CD4-positive, CD25-positive, alpha-beta regulatory T cell (primary cell): ENCODE measurements around the gene CHRNB2. TPM values are rescaled to one million over a fixed set of nuclear protein-coding genes. Genes with fewer than 3 reads are reported as not detected.

Experiments used
- ATAC-seq, 2 donors: fragments of 150-1000 bp; cut with Tn5 transposase; one replicate each; pipeline ENCODE4 v1.10.0; 2021; ENCODE audit warnings: low read depth in 2 of 2, moderate number of reproducible peaks in 2 of 2, moderate library complexity in 1 of 2
- DNase-seq, 3 donors: peaks; one replicate each; pipeline versions ENCODE4 v3.0.0 to v3.0.0-alpha.2; 2012 to 2022; ENCODE audit warnings: mixed read lengths in 1 of 3
- H3K27ac ChIP-seq: one replicate; pipeline ENCODE4 v1.7.0; 2013; ENCODE audit warnings: mild to moderate bottlenecking, low read length; ENCODE audit not compliant: insufficient read depth, poor library complexity, severe bottlenecking
- H3K27me3 ChIP-seq: one replicate; pipeline ENCODE4 v1.7.0; 2013; ENCODE audit warnings: low read length; ENCODE audit not compliant: control insufficient read depth, insufficient read depth
- H3K36me3 ChIP-seq: one replicate; pipeline ENCODE4 v1.7.0; 2013; ENCODE audit warnings: mild to moderate bottlenecking, low read length, moderate library complexity; ENCODE audit not compliant: control insufficient read depth, insufficient read depth
- H3K4me1 ChIP-seq: 2 replicates; pipeline ENCODE4 v1.7.0; 2013; ENCODE audit warnings: mild to moderate bottlenecking, low read length; ENCODE audit not compliant: insufficient read depth, control insufficient read depth, poor library complexity, severe bottlenecking
- H3K4me3 ChIP-seq: one replicate; pipeline ENCODE4 v1.7.0; 2013; ENCODE audit warnings: low read depth, mild to moderate bottlenecking, low read length, moderate library complexity
- H3K9me3 ChIP-seq, 2 experiments: 1 replicate in 1 of 2; 2 replicates in 1 of 2; pipeline ENCODE4 v1.7.0; 2013; ENCODE audit warnings: low read length in 2 of 2, mild to moderate bottlenecking in 1 of 2, moderate library complexity in 1 of 2; ENCODE audit not compliant: control insufficient read depth in 2 of 2
- H3K27ac Mint-ChIP-seq, 3 donors: one replicate each; pipeline ENCODE4 v1.8.0; 2020 to 2022; ENCODE audit warnings: mild to moderate bottlenecking in 3 of 3, mixed read lengths in 3 of 3, moderate library complexity in 2 of 3
- H3K27me3 Mint-ChIP-seq: one replicate; pipeline ENCODE4 v1.8.0; 2022; ENCODE audit warnings: mild to moderate bottlenecking, mixed read lengths
- H3K36me3 Mint-ChIP-seq: one replicate; pipeline ENCODE4 v1.8.0; 2020; ENCODE audit warnings: mixed read lengths
- H3K4me1 Mint-ChIP-seq, 4 donors: one replicate each; pipeline ENCODE4 v1.8.0; 2020 to 2022; ENCODE audit warnings: mixed read lengths in 4 of 4, mild to moderate bottlenecking in 1 of 4
- H3K4me3 Mint-ChIP-seq, 4 donors: one replicate each; pipeline ENCODE4 v1.8.0; 2020 to 2022; ENCODE audit warnings: mild to moderate bottlenecking in 4 of 4, mixed read lengths in 4 of 4, moderate library complexity in 3 of 4
- H3K9me3 Mint-ChIP-seq, 7 donors: one replicate each; pipeline ENCODE4 v1.8.0; 2020 to 2022; ENCODE audit warnings: mixed read lengths in 7 of 7, mild to moderate bottlenecking in 3 of 7, moderate library complexity in 2 of 7
- polyA plus RNA-seq, 4 donors: library from polyadenylated mRNA; unstranded; fragments of 300-500 nt; fragmentation: Illumina TruSeq; gene quantifications; one replicate each; pipeline ENCODE4 v1.2.3, GENCODE V29; 2021
- total RNA-seq: library from RNA; stranded (reverse); gene quantifications from one replicate; pipeline ENCODE4 v1.2.3, GENCODE V29; 2022

The CHRNB2 gene
- total and polyA plus RNA-seq, 5 donors from 2014 or later: not detected

DNA sequence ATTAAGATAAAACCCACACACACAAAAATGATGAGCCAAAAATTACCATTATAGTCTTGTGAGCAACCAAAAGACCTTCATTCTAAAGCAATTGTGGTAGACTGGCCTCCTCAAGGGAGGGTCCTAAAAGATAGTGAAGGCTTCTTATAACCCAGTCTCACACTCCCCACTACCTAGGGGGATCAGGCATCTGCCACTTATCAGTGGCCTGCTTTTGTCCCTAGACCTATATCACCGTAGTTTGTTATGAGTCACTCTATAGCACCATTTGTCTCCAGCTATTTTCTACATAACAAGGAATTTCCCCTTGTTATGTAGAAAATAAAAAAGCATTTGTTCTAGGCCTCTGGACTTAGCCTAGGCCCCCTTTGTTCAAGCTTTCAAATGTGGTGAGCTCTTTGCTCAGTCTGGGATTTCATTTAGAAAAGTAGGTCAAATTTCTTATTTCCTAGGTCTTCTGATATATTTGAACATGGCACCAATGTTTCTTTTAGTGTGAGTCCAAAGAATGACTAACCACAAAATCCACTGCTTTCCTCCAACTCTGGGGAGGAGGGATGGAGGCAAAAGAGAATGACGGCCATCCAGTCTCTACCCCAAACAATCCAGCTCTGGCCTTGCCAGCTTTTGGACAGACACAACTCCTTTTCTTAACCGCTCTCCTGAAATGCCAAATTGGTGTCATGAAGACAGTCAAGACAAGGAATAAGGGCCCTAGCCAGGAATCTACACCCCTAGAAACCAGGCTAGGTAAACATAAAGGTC is 31.5 kb downstream of the CHRNB2 start:
- no peak for DNase-seq
- Histone ChIP-seq H3K4me3 (no peak overlapping the region), H3K4me1 (peaks cover 35% of the 10 kb centered on the region), H3K9me3 (no peaks in the 10 kb centered on the region), H3K36me3 (peaks cover 89% of the 10 kb centered on the region), H3K27ac (no peak overlapping the region), H3K27me3 (no peaks in the 10 kb centered on the region)
- H3K4me3 Mint-ChIP-seq: no peak overlapping the region
- H3K27ac Mint-ChIP-seq: peak overlapping the region in 1 of 3 donors; percentile 93
- ATAC-seq: no peak
- H3K4me1 Mint-ChIP-seq: peaks cover 12 to 53% (median 35%) of the 10 kb centered on the region in 4 donors
- H3K36me3 Mint-ChIP-seq: peaks cover 50% of the 10 kb centered on the region
- H3K27me3 Mint-ChIP-seq: no peaks in the 10 kb centered on the region
- no peaks in the 10 kb centered on the region for H3K9me3 Mint-ChIP-seq

DNA sequence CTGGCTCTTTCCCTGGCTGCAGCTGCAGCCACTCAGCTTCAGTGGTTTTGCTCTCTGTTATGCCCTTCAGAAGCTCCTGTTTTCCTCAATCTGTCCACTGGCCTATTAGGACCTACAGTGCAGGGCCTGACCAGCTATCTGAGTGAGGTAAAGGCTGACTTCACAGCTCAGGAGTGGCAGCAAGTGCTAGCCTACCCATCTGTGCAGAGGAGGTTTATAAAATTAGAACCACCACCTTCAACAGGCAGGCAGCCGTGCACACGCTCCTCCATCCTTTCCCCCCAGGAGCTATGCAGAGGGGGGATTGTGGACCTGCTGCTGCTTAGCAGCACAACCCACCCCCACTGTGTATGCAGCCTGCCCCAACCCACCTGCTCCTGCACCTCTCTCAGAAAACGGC is 32.1 kb downstream of the CHRNB2 start:
- Histone ChIP-seq H3K27me3 (no peaks in the 10 kb centered on the region), H3K27ac (no peak overlapping the region), H3K9me3 (no peaks in the 10 kb centered on the region), H3K4me3 (no peak overlapping the region), H3K36me3 (peaks cover 86% of the 10 kb centered on the region), H3K4me1 (peaks cover 41% of the 10 kb centered on the region)
- peak overlapping the region in 1 of 3 donors; percentile 51 for H3K27ac Mint-ChIP-seq
- H3K4me1 Mint-ChIP-seq: peaks cover 18 to 59% (median 38%) of the 10 kb centered on the region in 4 donors
- peaks cover 45% of the 10 kb centered on the region for H3K36me3 Mint-ChIP-seq
- peak overlapping the region in 1 of 4 donors; percentile 11 for H3K4me3 Mint-ChIP-seq
- DNase-seq (no peak), ATAC-seq (no peak)
- H3K9me3 Mint-ChIP-seq: no peaks in the 10 kb centered on the region
- H3K27me3 Mint-ChIP-seq: no peaks in the 10 kb centered on the region

DNA sequence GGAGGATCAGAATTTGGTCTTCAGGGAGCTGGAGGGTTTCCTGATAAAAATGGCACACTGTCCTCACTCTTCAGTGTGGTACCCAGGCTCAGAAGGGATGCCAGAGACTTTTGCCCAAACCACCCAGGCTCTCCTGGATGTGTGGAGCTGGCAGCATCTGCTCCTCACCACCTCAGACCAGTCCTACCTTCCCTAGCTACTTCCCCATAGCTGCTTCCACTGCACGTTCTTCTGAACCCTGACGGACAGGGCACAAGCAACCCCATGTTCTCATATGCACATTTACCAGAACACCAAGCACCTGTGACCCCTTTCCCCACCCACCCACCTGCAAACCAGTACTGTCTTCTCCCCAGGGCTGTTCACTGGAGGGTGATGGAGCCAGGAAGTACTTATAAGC is 35.7 kb downstream of the CHRNB2 start:
- peaks cover 70% of the 10 kb centered on the region for H3K4me1 ChIP-seq
- H3K4me1 Mint-ChIP-seq: peaks cover 26 to 89% (median 58%) of the 10 kb centered on the region in 4 donors
- H3K27ac ChIP-seq: peak overlapping the region; percentile 49
- no peaks in the 10 kb centered on the region for H3K9me3 Mint-ChIP-seq
- H3K9me3 ChIP-seq: no peaks in the 10 kb centered on the region
- H3K4me3 ChIP-seq: no peak overlapping the region
- no peak for ATAC-seq
- H3K36me3 ChIP-seq: peaks cover 56% of the 10 kb centered on the region
- peaks cover 24% of the 10 kb centered on the region for H3K36me3 Mint-ChIP-seq
- H3K27me3 ChIP-seq: no peaks in the 10 kb centered on the region
- no peak for DNase-seq
- H3K27ac Mint-ChIP-seq: peak overlapping the region in 1 of 3 donors; percentile 75
- peak overlapping the region in 1 of 4 donors; percentile 98 for H3K4me3 Mint-ChIP-seq
- H3K27me3 Mint-ChIP-seq: no peaks in the 10 kb centered on the region

DNA sequence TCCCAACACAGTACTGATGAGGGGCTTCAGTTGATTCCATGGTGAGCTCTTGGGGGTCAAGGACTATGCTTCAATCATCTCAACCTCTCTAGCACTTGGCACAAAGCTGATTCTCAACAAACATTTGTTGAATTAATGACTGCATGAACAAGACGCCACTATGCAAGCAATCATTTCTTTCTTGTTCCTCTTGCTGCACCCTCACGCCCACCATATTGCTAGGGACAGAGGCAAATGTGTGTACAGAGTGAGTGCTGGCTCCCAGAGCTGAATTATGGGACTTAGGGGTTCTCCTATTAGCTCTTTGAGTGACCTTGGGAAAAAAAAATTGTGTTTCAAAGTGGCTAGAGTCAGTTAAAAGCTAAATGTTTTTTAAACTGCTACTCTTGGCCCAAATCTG is 38.0 kb downstream of the CHRNB2 start:
- no peaks in the 10 kb centered on the region for H3K9me3 ChIP-seq
- H3K9me3 Mint-ChIP-seq: no peaks in the 10 kb centered on the region
- peaks cover 12% of the 10 kb centered on the region for H3K36me3 Mint-ChIP-seq
- H3K4me3 ChIP-seq: peak overlapping the region; percentile 60
- H3K27ac Mint-ChIP-seq: peak overlapping the region; percentile 83 to 86 (median 86)
- peak overlapping the region; percentile 49 for H3K27ac ChIP-seq
- H3K27me3 ChIP-seq: no peaks in the 10 kb centered on the region
- peaks cover 41% of the 10 kb centered on the region for H3K36me3 ChIP-seq
- H3K4me1 ChIP-seq: peaks cover 81% of the 10 kb centered on the region
- H3K4me3 Mint-ChIP-seq: peak overlapping the region; percentile 44 to 98 (median 78)
- ATAC-seq (no peak), DNase-seq (no peak)
- peaks cover 35 to 90% (median 63%) of the 10 kb centered on the region in 4 donors for H3K4me1 Mint-ChIP-seq
- H3K27me3 Mint-ChIP-seq: no peaks in the 10 kb centered on the region

DNA sequence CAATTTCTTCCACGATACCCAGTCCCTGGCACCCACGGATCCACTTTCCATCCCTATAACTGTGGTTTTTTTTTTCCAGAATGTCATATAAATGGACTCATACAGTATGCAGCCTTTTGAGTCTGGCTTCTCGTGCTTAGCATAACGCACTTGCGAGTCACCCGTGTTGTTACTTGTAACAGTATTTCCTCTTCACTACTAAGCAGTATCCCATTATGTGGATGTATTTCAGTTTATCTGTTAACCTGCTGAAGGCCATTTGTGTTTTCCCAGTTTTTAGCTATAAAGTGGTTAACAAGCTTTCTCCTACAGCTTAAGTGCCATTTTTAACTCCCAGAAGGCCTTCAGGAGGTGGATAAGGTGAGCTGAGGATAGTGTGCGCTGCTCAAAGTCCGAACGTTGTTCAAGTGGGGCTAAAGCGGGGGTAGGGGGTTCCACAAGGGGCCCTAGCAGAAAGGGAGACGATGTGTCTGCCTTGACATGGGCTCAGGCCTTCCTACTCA is 39.6 kb downstream of the CHRNB2 start:
- Histone ChIP-seq H3K9me3 (no peaks in the 10 kb centered on the region), H3K36me3 (peaks cover 25% of the 10 kb centered on the region), H3K4me3 (peak overlapping the region; percentile 90), H3K27ac (peak overlapping the region; percentile 95), H3K27me3 (no peaks in the 10 kb centered on the region), H3K4me1 (peaks cover 71% of the 10 kb centered on the region)
- no peaks in the 10 kb centered on the region for H3K27me3 Mint-ChIP-seq
- DNase-seq: peak in 2 of 3 donors; percentile 14 to 51
- H3K36me3 Mint-ChIP-seq: peaks cover 4% of the 10 kb centered on the region
- peak overlapping the region; percentile 97 to 99 (median 98) for H3K4me3 Mint-ChIP-seq
- H3K9me3 Mint-ChIP-seq: no peaks in the 10 kb centered on the region
- ATAC-seq: no peak
- H3K27ac Mint-ChIP-seq: peak overlapping the region; percentile 99 to 100 (median 100)
- H3K4me1 Mint-ChIP-seq: peaks cover 36 to 84% (median 68%) of the 10 kb centered on the region in 4 donors

DNA sequence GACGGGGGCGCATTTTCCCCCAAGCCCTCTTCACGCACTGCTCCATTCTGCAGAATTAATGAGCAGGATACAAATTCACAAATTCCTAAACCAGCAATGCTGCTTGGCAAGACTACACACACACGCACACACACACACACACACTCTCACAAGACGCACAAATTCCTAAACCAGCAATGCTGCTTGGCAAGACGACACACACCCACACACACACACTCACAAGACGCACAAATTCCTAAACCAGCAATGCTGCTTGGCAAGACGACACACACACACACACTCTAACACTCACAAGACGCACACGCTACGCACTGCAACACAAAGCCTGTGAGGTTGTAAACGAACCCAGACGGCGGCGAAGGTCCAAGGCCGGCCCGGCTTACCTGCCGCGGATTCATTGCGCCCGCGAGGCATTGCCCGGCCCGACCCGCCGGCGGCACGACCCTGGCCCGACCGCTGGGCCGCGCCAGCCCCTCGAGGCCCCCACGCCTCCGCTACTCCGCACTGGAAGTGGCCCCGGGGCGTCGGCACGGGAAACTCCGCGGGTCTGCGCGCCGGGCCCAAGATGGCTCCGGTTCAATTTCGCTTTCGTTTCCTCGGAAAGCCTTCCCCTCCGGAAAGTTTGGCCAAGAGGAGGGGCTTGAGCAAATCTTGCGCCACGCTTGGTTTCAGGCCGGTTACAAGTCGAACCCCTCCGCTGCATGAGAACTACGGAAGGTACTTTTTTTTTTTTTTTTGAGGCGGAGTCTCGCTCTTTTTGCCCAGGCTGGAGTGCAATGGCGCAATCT is 40.2 kb downstream of the CHRNB2 start, which contains the start of gene ADAR:
TSS of gene ADAR (minus strand) at position 578 of the 788 bp plus-strand sequence. CDS start at position 398, 180 bp downstream.
- peaks cover 4% of the 10 kb centered on the region for H3K36me3 Mint-ChIP-seq
- Histone ChIP-seq H3K27me3 (no peaks in the 10 kb centered on the region), H3K9me3 (no peaks in the 10 kb centered on the region), H3K36me3 (peaks cover 20% of the 10 kb centered on the region), H3K27ac (peak within 1 kb of the TSS; percentile 95), H3K4me3 (peak within 1 kb of the TSS; percentile 90), H3K4me1 (peaks cover 65% of the 10 kb centered on the region)
- H3K27ac Mint-ChIP-seq: peak within 1 kb of the TSS; percentile 99 to 100 (median 100)
- H3K27me3 Mint-ChIP-seq: no peaks in the 10 kb centered on the region
- H3K4me3 Mint-ChIP-seq: peak within 1 kb of the TSS; percentile 97 to 99 (median 98)
- peaks cover 36 to 77% (median 66%) of the 10 kb centered on the region in 4 donors for H3K4me1 Mint-ChIP-seq
- no peaks in the 10 kb centered on the region for H3K9me3 Mint-ChIP-seq
- DNase-seq (peak; percentile 89 to 98 (median 93)), ATAC-seq (peak; percentile 78 to 81)

DNA sequence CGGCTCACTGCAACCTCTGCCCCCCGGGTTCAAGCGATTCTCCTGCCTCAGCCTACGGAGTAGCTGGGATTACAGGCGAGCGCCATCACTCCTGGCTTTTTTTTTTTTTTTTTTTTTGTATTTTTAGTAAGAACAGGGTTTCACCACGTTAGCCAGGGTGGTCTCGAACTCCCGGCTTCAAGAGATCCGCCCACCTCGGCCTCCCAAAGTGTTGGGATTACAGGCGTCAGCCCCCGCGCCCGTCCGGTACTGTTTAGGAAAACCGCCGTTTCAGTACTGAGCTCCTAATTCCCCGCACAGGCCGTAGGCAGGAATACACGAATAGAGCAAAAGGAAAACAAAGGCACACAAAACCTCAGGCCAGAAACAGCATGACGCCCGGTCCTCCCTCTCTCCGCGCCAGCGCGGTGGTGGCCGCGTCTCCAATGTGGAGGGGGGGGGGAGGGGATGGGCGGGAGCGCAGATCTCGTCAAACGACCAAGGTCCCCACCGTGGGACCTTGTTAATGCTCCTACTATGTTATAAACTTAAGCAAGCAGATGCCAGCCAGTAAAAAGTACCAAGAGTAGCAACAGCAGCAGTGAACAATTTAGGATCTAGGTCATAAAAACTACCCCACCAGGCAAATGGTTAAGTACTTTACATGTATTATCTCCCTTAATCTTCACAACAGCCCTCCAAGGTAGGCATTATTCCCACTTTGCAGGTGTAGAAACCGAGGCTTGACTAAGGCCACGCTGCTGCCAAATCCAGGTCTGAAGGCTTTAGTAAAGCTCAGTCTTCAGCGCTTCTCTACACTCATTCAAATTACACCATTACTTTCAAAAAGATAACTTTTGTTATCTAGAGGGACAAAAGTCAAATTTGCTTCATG is 41.1 kb downstream of the CHRNB2 start:
- peaks cover 3% of the 10 kb centered on the region for H3K36me3 Mint-ChIP-seq
- H3K4me1 ChIP-seq: peaks cover 59% of the 10 kb centered on the region

More for the DNA sequence above, 41.1 kb downstream of the CHRNB2 start:
- Mint-ChIP-seq H3K9me3 (no peaks in the 10 kb centered on the region), H3K4me1 (peaks cover 36 to 69% (median 61%) of the 10 kb centered on the region in 4 donors), H3K27ac (peak overlapping the region; percentile 99 to 100 (median 100)), H3K27me3 (no peaks in the 10 kb centered on the region), H3K4me3 (peak overlapping the region; percentile 97 to 99 (median 98))
- DNase-seq (peak in 2 of 3 donors; percentile 36 to 52), ATAC-seq (no peak)
- Histone ChIP-seq H3K9me3 (no peaks in the 10 kb centered on the region), H3K4me3 (peak overlapping the region; percentile 89), H3K27ac (peak overlapping the region; percentile 95), H3K36me3 (peaks cover 13% of the 10 kb centered on the region), H3K27me3 (no peaks in the 10 kb centered on the region)
